Ovary (tissue), 9 donors: Measurements from ENCODE around the gene HDAC11. TPM values are rescaled to one million over a fixed set of nuclear protein-coding genes. Genes with fewer than 3 reads are reported as not detected.

Experiments used
- DNase-seq, 5 donors: peaks; one replicate each; pipeline ENCODE4 v3.0.0-alpha.2; 2019 to 2020
- H3K27ac ChIP-seq, 2 donors: fragments of 200-600 bp; one replicate each; pipeline versions ENCODE4 v1.5.1 to v1.8.0; 2019 to 2022
- H3K27me3 ChIP-seq: fragments of 200-600 bp; one replicate; pipeline ENCODE4 v1.8.0; 2022
- H3K36me3 ChIP-seq: fragments of 200-600 bp; sonication (generic); one replicate; pipeline ENCODE4 v1.5.1; 2019
- H3K4me1 ChIP-seq: one replicate; pipeline ENCODE4 v1.8.1; 2013; ENCODE audit warnings: mild to moderate bottlenecking, moderate library complexity; ENCODE audit not compliant: insufficient read depth
- H3K4me3 ChIP-seq: fragments of 200-600 bp; sonication (generic); one replicate; pipeline ENCODE4 v1.5.1; 2017
- H3K9me3 ChIP-seq, 2 donors: fragments of 200-600 bp in 1 of 2; sonication (generic) in 1 of 2; one replicate each; pipeline versions ENCODE4 v1.5.1 to v1.8.1; 2013 to 2019; ENCODE audit warnings: mild to moderate bottlenecking in 1 of 2, moderate library complexity in 1 of 2
- EP300 ChIP-seq: sonication (generic); formaldehyde crosslinking; IDR thresholded peaks from one replicate; pipeline ENCODE4 v1.6.1; 2017; ENCODE audit warnings: antibody characterized with exemption
- POLR2A ChIP-seq: fragments of 450-650 bp; IDR thresholded peaks from one replicate; pipeline ENCODE4 v1.6.1; 2017; ENCODE audit warnings: antibody characterized with exemption, mild to moderate bottlenecking, moderate library complexity
- WGBS, 3 donors: extraction: QIAGEN DNeasy Blood & Tissue Kit in 1 of 3; methylation state at CpG; one replicate each; pipeline versions ENCODE4 v1.1.5 to v1.1.7; 2013 to 2017; 5-methylcytosine and 5-hydroxymethylcytosine counted together
- intact Hi-C, 4 donors: fragments of 100-400 bp; cut with DNase I; formaldehyde crosslinking; loops; one replicate each; pipeline versions ENCODE4 v1.11.0 to v1.15.1; 2022 to 2023
- polyA plus RNA-seq, 2 donors: library from polyadenylated mRNA; stranded (reverse); fragments of 200-250 nt in 1 of 2; fragments of 350-450 nt in 1 of 2; fragmentation: Illumina TruSeq in 1 of 2; extraction: RNeasy Lipid Tissue Mini Kit (QIAGEN cat#74804) in 1 of 2; gene quantifications; one replicate each; pipeline ENCODE4 v1.2.3, GENCODE V29; 2013 to 2014
- total RNA-seq, 7 donors: library from RNA; depleted of rRNA in 2 of 7; stranded (reverse); fragments of >200 nt in 2 of 7; fragmentation: NEBNext Ultra II Directional in 3 of 7; extraction: Animal tissue kit (Norgen Biotek cat#: 25700) in 3 of 7; gene quantifications; one replicate each; pipeline versions ENCODE4 v1.1.0 to v1.2.4, GENCODE V29; 2016 to 2023
- TF ChIP-seq, protein P1 (sequence below), 3 donors: fragments of 450-650 bp in 2 of 3; fragments of 200-600 bp in 1 of 3; IDR thresholded peaks; one replicate each; pipeline versions ENCODE4 v1.5.1 to v1.8.0; 2016 to 2022; ENCODE audit warnings: antibody characterized with exemption in 3 of 3, mild to moderate bottlenecking in 1 of 3
- donor health status: DM: no; HTN: no; CAD: no; lungs with moderate emphysema.
- donor health status: DM: no; HTN: no; CAD: no.
- donor health status: Bipolar disorder and iron deficiency.
- donor health status: DM: yes; HTN: yes; CAD: no.
- donor health status: DM: no; HTN: no; CAD: no.
- donor health status: DM: yes; HTN: yes; CAD: no.

Gene HDAC11
- total and polyA plus RNA-seq, 9 donors, result 6.4 to 27.1 (median 19.6) TPM

DNA sequence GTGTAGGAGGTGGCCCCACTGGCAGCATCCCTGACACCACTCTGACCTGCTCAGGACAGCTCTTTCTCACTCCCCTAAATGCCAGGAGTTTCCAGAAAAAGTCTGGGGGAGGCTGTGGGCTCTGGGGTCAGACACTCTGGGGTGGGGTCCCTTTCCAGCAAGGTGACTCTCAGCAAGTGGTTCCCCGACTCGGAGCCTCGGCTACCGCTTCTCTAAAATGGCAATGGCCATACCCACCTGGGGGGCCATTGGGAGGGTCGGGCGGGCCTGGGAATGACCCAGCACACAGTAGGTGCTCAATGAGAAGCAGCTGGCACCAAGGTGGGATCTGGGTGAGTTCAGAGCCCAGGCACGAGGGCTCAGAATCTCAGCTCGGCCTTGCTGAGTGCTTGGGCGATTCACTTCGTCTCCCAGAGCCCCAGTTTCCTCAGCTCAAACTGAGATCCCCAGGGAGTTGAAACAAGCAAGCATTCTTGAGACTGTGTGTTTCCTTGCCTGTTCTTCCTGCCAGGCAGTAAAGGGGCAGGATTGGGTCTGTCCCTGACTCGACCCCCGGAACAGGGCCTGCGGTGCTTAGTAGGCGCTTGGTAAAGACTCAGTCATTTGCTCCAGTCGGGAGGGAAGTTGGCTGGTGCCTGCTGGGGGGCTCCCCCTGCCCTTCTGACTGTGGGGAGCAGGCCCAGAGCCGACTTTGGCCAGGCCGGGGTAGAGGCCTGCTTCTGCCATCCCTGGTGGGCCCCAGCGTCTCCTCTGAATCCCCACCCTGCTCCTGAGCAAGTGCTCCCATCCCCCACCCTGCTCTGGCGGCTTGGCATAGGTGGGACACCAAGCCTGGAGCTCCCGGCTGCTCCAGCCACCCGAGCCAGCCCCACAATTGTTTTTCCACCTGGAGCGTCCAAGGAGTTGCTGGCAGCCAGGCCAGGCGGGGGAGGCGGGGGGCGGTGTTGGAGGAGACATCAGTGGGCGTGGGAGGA, 36.0 kb downstream of the HDAC11 start:
- TF ChIP-seq POLR2A (no peak), EP300 (no peak)
- TF ChIP-seq, protein P1, sequence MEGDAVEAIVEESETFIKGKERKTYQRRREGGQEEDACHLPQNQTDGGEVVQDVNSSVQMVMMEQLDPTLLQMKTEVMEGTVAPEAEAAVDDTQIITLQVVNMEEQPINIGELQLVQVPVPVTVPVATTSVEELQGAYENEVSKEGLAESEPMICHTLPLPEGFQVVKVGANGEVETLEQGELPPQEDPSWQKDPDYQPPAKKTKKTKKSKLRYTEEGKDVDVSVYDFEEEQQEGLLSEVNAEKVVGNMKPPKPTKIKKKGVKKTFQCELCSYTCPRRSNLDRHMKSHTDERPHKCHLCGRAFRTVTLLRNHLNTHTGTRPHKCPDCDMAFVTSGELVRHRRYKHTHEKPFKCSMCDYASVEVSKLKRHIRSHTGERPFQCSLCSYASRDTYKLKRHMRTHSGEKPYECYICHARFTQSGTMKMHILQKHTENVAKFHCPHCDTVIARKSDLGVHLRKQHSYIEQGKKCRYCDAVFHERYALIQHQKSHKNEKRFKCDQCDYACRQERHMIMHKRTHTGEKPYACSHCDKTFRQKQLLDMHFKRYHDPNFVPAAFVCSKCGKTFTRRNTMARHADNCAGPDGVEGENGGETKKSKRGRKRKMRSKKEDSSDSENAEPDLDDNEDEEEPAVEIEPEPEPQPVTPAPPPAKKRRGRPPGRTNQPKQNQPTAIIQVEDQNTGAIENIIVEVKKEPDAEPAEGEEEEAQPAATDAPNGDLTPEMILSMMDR (IDR thresholded peaks at IDR 0.05), result no peak
- H3K4me1 ChIP-seq, result no peaks in the 10 kb centered on the region
- intact Hi-C loops, result no loop called here
- H3K9me3 ChIP-seq, result no peaks in the 10 kb centered on the region
- 66 to 71% (median 70%) methylated on average over 26 of the region's 26 CpGs for WGBS, 3 donors
- no peak overlapping the region for H3K27ac ChIP-seq
- no peak for DNase-seq
- no peak overlapping the region for H3K4me3 ChIP-seq
- H3K36me3 ChIP-seq, result no peaks in the 10 kb centered on the region
- no peaks in the 10 kb centered on the region for H3K27me3 ChIP-seq

DNA sequence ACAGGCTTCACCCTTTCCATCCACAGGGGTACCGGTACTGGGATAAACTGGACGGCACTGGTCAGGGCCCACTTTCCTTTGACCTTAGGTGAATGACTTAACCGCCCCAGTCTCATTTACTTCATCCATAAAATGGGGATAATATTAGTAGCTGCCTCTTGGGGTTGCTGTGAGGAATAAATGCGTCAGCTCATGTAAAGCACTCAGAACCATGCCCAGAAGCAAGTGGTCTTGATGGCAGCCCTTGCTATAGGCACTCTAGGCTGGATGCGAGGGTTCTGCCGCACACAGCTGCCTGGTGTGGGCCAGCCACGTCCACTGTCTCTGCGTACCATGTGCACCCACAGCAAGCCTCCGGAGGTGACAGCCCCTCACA, 36.6 kb downstream of the HDAC11 start:
- Histone ChIP-seq H3K4me1 (no peaks in the 10 kb centered on the region), H3K27ac (no peak overlapping the region), H3K9me3 (no peaks in the 10 kb centered on the region), H3K27me3 (no peaks in the 10 kb centered on the region), H3K4me3 (no peak overlapping the region), H3K36me3 (no peaks in the 10 kb centered on the region)
- intact Hi-C loops, result no loop called here
- WGBS, 3 donors, result 74 to 83% (median 81%) methylated on average over 9 of the region's 9 CpGs
- no peak for DNase-seq
- TF ChIP-seq EP300, result no peak
- TF ChIP-seq, protein P1 (IDR thresholded peaks at IDR 0.05), result no peak

DNA sequence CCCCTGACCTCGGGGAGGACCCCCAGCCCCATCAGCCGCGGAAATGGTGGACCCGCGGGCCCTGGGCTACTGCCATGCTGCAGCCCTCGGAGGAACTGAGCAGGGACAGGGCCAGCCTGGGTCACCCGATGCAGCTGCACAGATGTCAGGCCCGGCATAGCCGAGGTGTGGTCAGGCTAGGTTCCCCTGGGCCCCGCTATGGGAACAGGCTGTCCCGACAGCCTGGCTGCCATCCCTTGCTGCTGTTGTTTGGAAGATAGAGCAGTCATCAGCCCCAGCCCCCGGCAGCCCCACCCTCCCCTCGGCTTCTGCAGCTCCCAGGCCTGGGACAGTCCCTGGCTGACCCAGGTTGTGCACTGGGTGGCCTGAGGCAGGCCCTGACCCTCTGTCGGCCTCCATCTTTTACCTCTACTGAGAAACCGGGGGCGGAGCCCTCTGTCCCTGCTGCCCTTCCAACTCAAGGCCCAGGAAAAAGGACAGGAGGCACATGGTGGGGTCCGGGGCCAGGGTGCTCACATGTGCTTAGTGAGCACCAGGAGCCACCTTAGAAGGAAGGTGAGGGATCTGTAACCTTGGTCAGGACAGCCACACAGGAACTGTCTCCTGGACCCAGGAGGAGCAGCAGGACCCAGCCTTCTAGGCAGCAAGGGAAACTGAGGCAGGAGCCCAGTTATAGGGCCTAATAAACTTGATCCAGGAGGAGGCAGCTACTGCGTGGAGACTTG, 37.3 kb downstream of the HDAC11 start:
- 67 to 76% (median 73%) methylated on average over 13 to 18 of the region's 18 CpGs for WGBS, 3 donors
- H3K27me3 ChIP-seq, result no peaks in the 10 kb centered on the region
- TF ChIP-seq POLR2A, result no peak
- TF ChIP-seq, protein P1 (IDR thresholded peaks at IDR 0.05), result no peak
- no peak for TF ChIP-seq EP300
- intact Hi-C loops, result no loop called here
- H3K9me3 ChIP-seq, result no peaks in the 10 kb centered on the region
- H3K4me3 ChIP-seq, result no peak overlapping the region
- no peaks in the 10 kb centered on the region for H3K4me1 ChIP-seq
- no peaks in the 10 kb centered on the region for H3K36me3 ChIP-seq
- DNase-seq, result no peak
- no peak overlapping the region for H3K27ac ChIP-seq

DNA sequence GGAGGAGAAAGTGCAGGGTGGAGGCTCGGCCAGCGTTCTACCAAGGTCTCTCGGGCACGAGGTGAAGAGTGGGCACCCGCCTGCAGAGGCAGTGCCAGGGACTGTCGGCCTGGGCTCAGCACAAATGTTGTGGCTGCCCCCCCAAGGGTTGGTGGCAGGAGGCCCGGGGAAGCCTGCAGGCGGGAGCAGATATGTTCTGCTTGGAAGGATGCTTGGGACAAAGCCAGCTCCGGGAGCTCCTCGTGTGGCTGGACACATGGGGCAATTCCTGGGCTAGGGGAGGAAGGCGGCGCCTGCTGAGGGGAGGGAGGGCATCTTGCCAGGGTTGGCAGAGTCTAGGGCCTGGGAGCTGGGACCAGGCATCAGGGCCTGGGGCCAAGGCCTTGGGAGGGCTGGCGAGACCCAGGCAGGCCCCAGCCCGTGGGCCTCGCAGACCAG, 38.4 kb downstream of the HDAC11 start:
- TF ChIP-seq POLR2A (no peak), EP300 (no peak)
- TF ChIP-seq, protein P1 (IDR thresholded peaks at IDR 0.05), result no peak
- Histone ChIP-seq H3K27ac (no peak overlapping the region), H3K36me3 (no peaks in the 10 kb centered on the region), H3K4me1 (no peaks in the 10 kb centered on the region), H3K4me3 (no peak overlapping the region), H3K9me3 (no peaks in the 10 kb centered on the region), H3K27me3 (no peaks in the 10 kb centered on the region)
- 58 to 65% (median 61%) methylated on average over 15 of the region's 15 CpGs for WGBS, 3 donors
- no peak for DNase-seq
- intact Hi-C loops, result no loop called here
